Endothelial cell of umbilical vein (primary cell): ENCODE data around the gene XRCC1. TPM values are rescaled to one million over a fixed set of nuclear protein-coding genes. Genes with fewer than 3 reads are reported as not detected.

Experiments used
- BruUV-seq: library from RNA; stranded (reverse); fragments of 400-500 nt; replicated peaks from 2 replicates; lab custom pipeline; 2021; lab: Mats Ljungman, UMichigan
- CTCF ChIA-PET: fragments of 300-600, 350-600 bp; sonication (Branson Sonifier 250); formaldehyde crosslinking; loops from one replicate; lab custom pipeline; 2021; ENCODE audit warnings: antibody characterized with exemption, inconsistent platforms; lab: Charles Lee
- POLR2A ChIA-PET: fragments of 300-600, 350-600 bp; sonication (Branson Sonifier 250); formaldehyde crosslinking; loops from one replicate; lab custom pipeline; 2021; ENCODE audit warnings: antibody characterized with exemption, inconsistent platforms; lab: Charles Lee
- DNase-seq: peaks from one replicate; pipeline ENCODE4 v3.0.0-alpha.2; 2011; ENCODE audit warnings: low read depth, low spot score
- FAIRE-seq: peaks from 2 replicates; lab custom pipeline; 2011; peaks lifted over from hg19 to GRCh38; lab: Jason Lieb, UNC
- H2AFZ ChIP-seq: 2 replicates; pipeline ENCODE4 v1.6.0; 2012; ENCODE audit warnings: low read depth, low read length, control low read depth, inconsistent platforms
- H3K27ac ChIP-seq: 2 replicates; pipeline ENCODE4 v1.5.1; 2011; ENCODE audit warnings: low read depth, mild to moderate bottlenecking, control low read depth, low read length, moderate library complexity; ENCODE audit not compliant: insufficient read depth
- H3K27me3 ChIP-seq, 2 experiments: 2 replicates each; pipeline versions ENCODE4 v1.6.0 to v1.6.1; 2011; ENCODE audit warnings: low read length in 2 of 2, mixed read lengths in 1 of 2; ENCODE audit not compliant: control insufficient read depth in 2 of 2, insufficient read depth in 2 of 2
- H3K36me3 ChIP-seq, 2 experiments: 2 replicates in 1 of 2; 3 replicates in 1 of 2; pipeline ENCODE4 v1.5.1; 2011; ENCODE audit warnings: low read length in 2 of 2, mild to moderate bottlenecking in 1 of 2, moderate library complexity in 1 of 2; ENCODE audit not compliant: control insufficient read depth in 2 of 2, insufficient read depth in 2 of 2; ENCODE audit errors: extremely low read depth in 1 of 2
- H3K4me1 ChIP-seq: 3 replicates; pipeline ENCODE4 v1.5.1; 2011; ENCODE audit warnings: mild to moderate bottlenecking, low read length; ENCODE audit not compliant: control insufficient read depth, insufficient read depth; ENCODE audit errors: extremely low read depth
- H3K4me2 ChIP-seq: 2 replicates; pipeline ENCODE4 v1.6.1; 2011; ENCODE audit warnings: low read length, control low read depth, mixed read lengths; ENCODE audit not compliant: insufficient read depth
- H3K4me3 ChIP-seq, 3 experiments: fragments of 200-600 bp in 1 of 3; sonication (generic), shearing (Covaris generic) in 1 of 3; replicated peaks in 1 of 3; 2 replicates each; pipeline ENCODE4 v1.5.1; 2011 to 2016; ENCODE audit warnings: control low read depth in 3 of 3, low read length in 3 of 3, mild to moderate bottlenecking in 2 of 3, inconsistent platforms in 1 of 3, low read depth in 1 of 3, moderate library complexity in 1 of 3; ENCODE audit not compliant: insufficient read depth in 1 of 3
- H3K79me2 ChIP-seq: 2 replicates; pipeline ENCODE4 v1.6.0; 2012; ENCODE audit warnings: low read length, inconsistent platforms; ENCODE audit not compliant: control insufficient read depth, insufficient read depth
- H3K9ac ChIP-seq: replicated peaks from 2 replicates; pipeline ENCODE3; 2011; ENCODE audit warnings: low read length, control low read depth; ENCODE audit not compliant: insufficient read depth; ENCODE audit errors: extremely low read depth
- H3K9me1 ChIP-seq: replicated peaks from 3 replicates; pipeline ENCODE4 v1.6.0; 2011; ENCODE audit warnings: mild to moderate bottlenecking, low read length; ENCODE audit not compliant: control insufficient read depth, insufficient read depth; ENCODE audit errors: extremely low read depth
- H3K9me3 ChIP-seq: replicated peaks from 2 replicates; pipeline ENCODE4 v1.5.1; 2012; ENCODE audit warnings: low read length, inconsistent platforms; ENCODE audit not compliant: control insufficient read depth, insufficient read depth
- H4K20me1 ChIP-seq: replicated peaks from 2 replicates; pipeline ENCODE3; 2011; ENCODE audit warnings: mild to moderate bottlenecking, low read length; ENCODE audit not compliant: control insufficient read depth, insufficient read depth; ENCODE audit errors: extremely low read depth
- EZH2 ChIP-seq: IDR thresholded peaks from 2 replicates; pipeline ENCODE4 v1.6.1; 2012; ENCODE audit warnings: borderline replicate concordance, low read depth, mild to moderate bottlenecking, moderate library complexity, low read length, inconsistent platforms; ENCODE audit not compliant: severe bottlenecking
- FOS ChIP-seq: IDR thresholded peaks from 2 replicates; pipeline ENCODE4 v1.6.1; 2011; ENCODE audit warnings: mild to moderate bottlenecking, low read length, moderate library complexity, borderline replicate concordance; ENCODE audit not compliant: insufficient read depth
- GATA2 ChIP-seq: IDR thresholded peaks from 2 replicates; pipeline ENCODE4 v1.7.0; 2011; ENCODE audit warnings: low read depth, mild to moderate bottlenecking, moderate library complexity, mixed read lengths, low read length; ENCODE audit not compliant: insufficient read length, insufficient read depth
- JUN ChIP-seq: IDR thresholded peaks from 2 replicates; pipeline ENCODE4 v1.6.1; 2011; ENCODE audit warnings: borderline replicate concordance, low read depth; ENCODE audit not compliant: insufficient read length, insufficient read depth
- MYC ChIP-seq: IDR thresholded peaks from one replicate; pipeline ENCODE4 v1.6.1; 2011; ENCODE audit warnings: mild to moderate bottlenecking, low read depth, low read length
- POLR2A ChIP-seq: IDR thresholded peaks from 2 replicates; pipeline ENCODE4 v1.6.1; 2012; ENCODE audit warnings: low read depth, mild to moderate bottlenecking, control low read depth, low read length
- POLR2AphosphoS5 ChIP-seq: IDR thresholded peaks from 2 replicates; pipeline ENCODE4 v1.6.1; 2012; ENCODE audit warnings: low read depth, mild to moderate bottlenecking, control low read depth, low read length, moderate library complexity; ENCODE audit not compliant: insufficient read depth
- dilution Hi-C: fragments of 300-500 bp; cut with MboI; formaldehyde crosslinking; loops from one replicate; pipeline ENCODE4 v1.15.0; 2019; ENCODE audit warnings: low sequenced_read_pairs; ENCODE audit not compliant: extremely low pct_ligation_motif_present
- intact Hi-C: fragments of 100-400 bp; cut with micrococcal nuclease; formaldehyde crosslinking; loops from one replicate; pipeline ENCODE4 v1.10.0; 2022
- polyA plus RNA-seq, 4 experiments: library from polyadenylated mRNA; depleted of rRNA in 3 of 4; stranded (reverse) in 3 of 4; unstranded in 1 of 4; fragments of >200 nt; gene quantifications; 2 replicates each; pipeline versions ENCODE4 v1.2.1 to v1.2.3, GENCODE V29; 2011 to 2012; ENCODE audit warnings: missing spikeins in 1 of 4
- total RNA-seq: library from RNA; stranded (reverse); gene quantifications from 2 replicates; pipeline ENCODE4 v1.2.3, GENCODE V29; 2021
- TF ChIP-seq, protein P1 (sequence below), 2 donors: IDR thresholded peaks; 1 replicate in 1 of 2; 2 replicates in 1 of 2; pipeline ENCODE4 v1.5.1; 2011; ENCODE audit warnings: low read length in 2 of 2, mild to moderate bottlenecking in 2 of 2, moderate library complexity in 2 of 2, control low read depth in 1 of 2, inconsistent platforms in 1 of 2, low read depth in 1 of 2; ENCODE audit not compliant: insufficient read depth in 1 of 2; ENCODE audit errors: extremely low read depth in 1 of 2
- TF ChIP-seq, protein P2 (sequence below): IDR thresholded peaks from 2 replicates; pipeline ENCODE4 v1.6.1; 2011; ENCODE audit not compliant: insufficient read depth, insufficient read length

The XRCC1 gene
- total and polyA plus RNA-seq, 2 donors (not counting 3 experiments of a cell fraction or from before 2014, with no cell fraction given) = 29.5 to 39.3 TPM

DNA sequence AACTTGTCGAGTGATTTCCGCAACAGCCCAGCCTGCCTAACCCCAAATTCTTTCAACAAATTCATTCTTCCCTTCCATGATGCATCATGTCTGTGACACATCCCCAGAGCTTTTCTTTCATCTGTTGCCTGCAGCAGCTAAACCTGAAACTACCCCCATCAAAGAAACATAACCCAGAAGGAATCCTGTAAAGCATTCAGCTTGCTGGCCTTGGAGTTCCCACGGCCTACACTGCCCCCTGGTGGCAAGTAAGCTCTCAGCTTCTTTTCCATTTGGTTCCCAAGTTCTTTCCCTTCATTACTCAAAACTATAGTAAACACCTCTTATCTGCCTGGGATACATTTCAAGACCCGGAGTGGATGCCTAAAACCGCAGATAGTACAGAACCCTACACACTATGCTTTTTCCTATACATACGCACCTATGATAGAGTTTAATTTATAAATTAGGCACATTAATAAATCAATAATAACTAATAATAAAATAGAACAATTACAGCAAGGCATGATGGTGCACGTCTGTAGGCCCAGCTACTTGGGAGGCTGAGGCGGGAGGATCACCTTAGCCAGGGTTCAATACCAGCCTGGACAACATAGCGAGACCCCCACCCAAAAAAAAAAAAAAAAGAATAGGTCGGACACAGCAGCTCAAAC, 55.8 kb downstream of the XRCC1 start:
- no peaks in the 10 kb centered on the region for H3K9me3 ChIP-seq
- H3K4me2 ChIP-seq = no peak overlapping the region
- H3K9ac ChIP-seq = no peak overlapping the region
- dilution Hi-C loops (no loop called here), intact Hi-C loops (loop anchor here (1.0 kb wide), 2 partner anchors 72 to 86 kb away; no protein-coding TSS in a partner anchor)
- POLR2A ChIA-PET = interaction anchor here (1.0 kb wide), 1 partner anchor 72 kb away, joined by 3 read pairs; no protein-coding TSS in a partner anchor
- H3K36me3 ChIP-seq = no peaks in the 10 kb centered on the region
- H2AFZ ChIP-seq = no peak overlapping the region
- no peaks in the 10 kb centered on the region for H3K79me2 ChIP-seq
- no peak overlapping the region for H3K27ac ChIP-seq
- no peaks in the 10 kb centered on the region for H3K27me3 ChIP-seq
- no peaks in the 10 kb centered on the region for H3K4me1 ChIP-seq
- DNase-seq (peak; percentile 78), FAIRE-seq (peak; percentile 93)
- CTCF ChIA-PET = interaction anchor here (0.5 to 11.6 kb wide), 38 partner anchors 8 to 1360 kb away, joined by 3 to 833 read pairs (median 6); partner anchors contain the start of genes IRGQ, PHLDB3, ZNF575 and ZNF576
- BruUV-seq = no TSS peak
- no peak overlapping the region for H3K4me3 ChIP-seq
- H4K20me1 ChIP-seq = no peaks in the 10 kb centered on the region
- no peak for TF ChIP-seq POLR2AphosphoS5
- TF ChIP-seq, protein P1, sequence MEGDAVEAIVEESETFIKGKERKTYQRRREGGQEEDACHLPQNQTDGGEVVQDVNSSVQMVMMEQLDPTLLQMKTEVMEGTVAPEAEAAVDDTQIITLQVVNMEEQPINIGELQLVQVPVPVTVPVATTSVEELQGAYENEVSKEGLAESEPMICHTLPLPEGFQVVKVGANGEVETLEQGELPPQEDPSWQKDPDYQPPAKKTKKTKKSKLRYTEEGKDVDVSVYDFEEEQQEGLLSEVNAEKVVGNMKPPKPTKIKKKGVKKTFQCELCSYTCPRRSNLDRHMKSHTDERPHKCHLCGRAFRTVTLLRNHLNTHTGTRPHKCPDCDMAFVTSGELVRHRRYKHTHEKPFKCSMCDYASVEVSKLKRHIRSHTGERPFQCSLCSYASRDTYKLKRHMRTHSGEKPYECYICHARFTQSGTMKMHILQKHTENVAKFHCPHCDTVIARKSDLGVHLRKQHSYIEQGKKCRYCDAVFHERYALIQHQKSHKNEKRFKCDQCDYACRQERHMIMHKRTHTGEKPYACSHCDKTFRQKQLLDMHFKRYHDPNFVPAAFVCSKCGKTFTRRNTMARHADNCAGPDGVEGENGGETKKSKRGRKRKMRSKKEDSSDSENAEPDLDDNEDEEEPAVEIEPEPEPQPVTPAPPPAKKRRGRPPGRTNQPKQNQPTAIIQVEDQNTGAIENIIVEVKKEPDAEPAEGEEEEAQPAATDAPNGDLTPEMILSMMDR (IDR thresholded peaks at IDR 0.05; ENCODE audit: extremely low read depth in 1 of 2, insufficient read depth in 1 of 2, low read depth in 1 of 2, low read length in 2 of 2) = peak; percentile 80 to 87
- no peaks in the 10 kb centered on the region for H3K9me1 ChIP-seq

DNA sequence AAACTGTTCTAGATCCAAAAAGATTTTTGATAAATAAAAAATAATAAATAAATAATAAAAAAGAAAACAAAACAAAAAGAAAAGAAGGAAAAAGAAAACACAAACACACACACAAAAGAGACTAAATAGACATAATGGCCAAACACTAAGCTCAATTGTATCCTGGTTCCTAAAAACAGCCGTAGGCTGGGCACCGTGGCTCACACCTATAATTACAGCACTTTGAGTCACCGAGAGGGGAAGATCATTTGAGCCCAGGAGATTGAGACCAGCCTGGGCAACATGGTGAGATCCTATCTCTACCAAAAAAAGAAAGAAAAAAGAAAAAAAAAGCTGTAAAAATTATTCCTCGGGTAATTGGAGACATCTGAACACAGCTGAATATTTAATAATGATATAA, 57.3 kb downstream of the XRCC1 start:
- DNase-seq (no peak), FAIRE-seq (no peak)
- TF ChIP-seq JUN (no peak), EZH2 (no peak), POLR2AphosphoS5 (no peak), GATA2 (no peak), FOS (no peak), MYC (no peak), POLR2A (no peak)
- TF ChIP-seq, protein P1 (IDR thresholded peaks at IDR 0.05; ENCODE audit: extremely low read depth in 1 of 2, insufficient read depth in 1 of 2, low read depth in 1 of 2, low read length in 2 of 2) = no peak
- TF ChIP-seq, protein P2, sequence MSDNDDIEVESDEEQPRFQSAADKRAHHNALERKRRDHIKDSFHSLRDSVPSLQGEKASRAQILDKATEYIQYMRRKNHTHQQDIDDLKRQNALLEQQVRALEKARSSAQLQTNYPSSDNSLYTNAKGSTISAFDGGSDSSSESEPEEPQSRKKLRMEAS = no peak
- CTCF ChIA-PET = interaction anchor here (1.4 to 11.6 kb wide), 4 partner anchors 9 to 86 kb away, joined by 3 to 833 read pairs (median 56); no protein-coding TSS in a partner anchor
- H3K27me3 ChIP-seq = no peaks in the 10 kb centered on the region
- no peaks in the 10 kb centered on the region for H3K4me1 ChIP-seq
- H3K79me2 ChIP-seq = no peaks in the 10 kb centered on the region
- H3K27ac ChIP-seq = no peak overlapping the region
- no peaks in the 10 kb centered on the region for H3K36me3 ChIP-seq
- no peak overlapping the region for H3K9ac ChIP-seq
- no peak overlapping the region for H2AFZ ChIP-seq
- BruUV-seq = no TSS peak
- H3K9me3 ChIP-seq = no peaks in the 10 kb centered on the region
- POLR2A ChIA-PET = interaction anchor here (0.6 kb wide), 1 partner anchor 1258 kb away, joined by 5 read pairs; no protein-coding TSS in a partner anchor
- H3K4me2 ChIP-seq = no peak overlapping the region
- H3K4me3 ChIP-seq = no peak overlapping the region
- H3K9me1 ChIP-seq = no peaks in the 10 kb centered on the region
- dilution Hi-C loops = no loop called here
- H4K20me1 ChIP-seq = no peaks in the 10 kb centered on the region
- intact Hi-C loops = no loop called here
